Stimulated activated CD4-positive, alpha-beta T cell treated with anti-CD3 and anti-CD28 coated beads, Interleukin-1b, Interleukin-23, amount 100 ng/mL, for 1 hour (primary cell): ENCODE measurements around the gene KIAA1755.
"Not testable (repeated sequence)": the region's sequence is repeated elsewhere in the genome, so short reads cannot be mapped to it uniquely, and the experiment has no call there.

ENCODE experiments used
- DNase-seq, 2 donors: peaks; one replicate each; pipeline ENCODE4 v3.0.0-alpha.2; 2020; ENCODE audit warnings: low read depth in 2 of 2

KIAA1755 gene

GRCh38 chr20:38290829-38291814, 30.6 kb upstream of the KIAA1755 start:
- DNase-seq: no peak

GRCh38 chr20:38286586-38287531, 26.3 kb upstream of the KIAA1755 start:
- DNase-seq: no peak

- DNase-seq: no peak
These were observed 24.4 kb upstream of the KIAA1755 start for GRCh38 chr20:38284893-38285444.

GRCh38 chr20:38284066-38284650, 23.6 kb upstream of the KIAA1755 start:
- DNase-seq: not testable (repeated sequence)

GRCh38 chr20:38283236-38283635, 22.7 kb upstream of the KIAA1755 start:
- no peak for DNase-seq

- not testable (repeated sequence) for DNase-seq
These were observed 20.8 kb upstream of the KIAA1755 start for GRCh38 chr20:38281176-38281915.

GRCh38 chr20:38278763-38279162, 18.2 kb upstream of the KIAA1755 start:
- no peak for DNase-seq

- no peak for DNase-seq
These were observed 17.6 kb upstream of the KIAA1755 start for GRCh38 chr20:38278131-38278530.

- DNase-seq: no peak
These were observed 17.2 kb upstream of the KIAA1755 start for GRCh38 chr20:38277691-38278090.

GRCh38 chr20:38277285-38277684, 16.8 kb upstream of the KIAA1755 start:
- no peak for DNase-seq

GRCh38 chr20:38275815-38276550, 15.4 kb upstream of the KIAA1755 start:
- DNase-seq: no peak

- no peak for DNase-seq
These were observed 12.4 kb upstream of the KIAA1755 start for GRCh38 chr20:38272961-38273360.

- no peak for DNase-seq
These were observed 11.9 kb upstream of the KIAA1755 start for GRCh38 chr20:38272398-38272797.

- DNase-seq: no peak
These were observed 11.1 kb upstream of the KIAA1755 start for GRCh38 chr20:38271608-38272120.

GRCh38 chr20:38270869-38271605, 10.5 kb upstream of the KIAA1755 start:
- DNase-seq: no peak

GRCh38 chr20:38269715-38270114, 9.2 kb upstream of the KIAA1755 start:
- no peak for DNase-seq

- no peak for DNase-seq
These were observed 8.5 kb upstream of the KIAA1755 start for GRCh38 chr20:38269040-38269439.

- DNase-seq: no peak
These were observed 7.5 kb upstream of the KIAA1755 start for GRCh38 chr20:38267901-38268514.

GRCh38 chr20:38267296-38267695, 6.8 kb upstream of the KIAA1755 start:
- no peak for DNase-seq
